Fibroblast of villous mesenchyme (primary cell): ENCODE measurements around the gene ADCY5. TPM values are rescaled to one million over a fixed set of nuclear protein-coding genes. Genes with fewer than 3 reads are reported as not detected.

Experiments used
- DNase-seq: peaks from one replicate; pipeline ENCODE4 v3.0.0-alpha.2; 2010; ENCODE audit warnings: low read depth
- H3K4me3 ChIP-seq: 2 replicates; pipeline ENCODE4 v1.5.1; 2011; ENCODE audit warnings: low read depth, mild to moderate bottlenecking, low read length
- total RNA-seq: library from RNA; depleted of rRNA; stranded (reverse); fragments of >200 nt; gene quantifications from 2 replicates; pipeline ENCODE4 v1.2.3, GENCODE V29; 2012
- TF ChIP-seq, protein P1 (sequence below): IDR thresholded peaks from 2 replicates; pipeline ENCODE4 v1.5.1; 2012; ENCODE audit warnings: low read depth, mild to moderate bottlenecking, low read length; ENCODE audit not compliant: insufficient read depth

ADCY5 gene
- total RNA-seq, 1 donor, result 0.43 TPM

DNA sequence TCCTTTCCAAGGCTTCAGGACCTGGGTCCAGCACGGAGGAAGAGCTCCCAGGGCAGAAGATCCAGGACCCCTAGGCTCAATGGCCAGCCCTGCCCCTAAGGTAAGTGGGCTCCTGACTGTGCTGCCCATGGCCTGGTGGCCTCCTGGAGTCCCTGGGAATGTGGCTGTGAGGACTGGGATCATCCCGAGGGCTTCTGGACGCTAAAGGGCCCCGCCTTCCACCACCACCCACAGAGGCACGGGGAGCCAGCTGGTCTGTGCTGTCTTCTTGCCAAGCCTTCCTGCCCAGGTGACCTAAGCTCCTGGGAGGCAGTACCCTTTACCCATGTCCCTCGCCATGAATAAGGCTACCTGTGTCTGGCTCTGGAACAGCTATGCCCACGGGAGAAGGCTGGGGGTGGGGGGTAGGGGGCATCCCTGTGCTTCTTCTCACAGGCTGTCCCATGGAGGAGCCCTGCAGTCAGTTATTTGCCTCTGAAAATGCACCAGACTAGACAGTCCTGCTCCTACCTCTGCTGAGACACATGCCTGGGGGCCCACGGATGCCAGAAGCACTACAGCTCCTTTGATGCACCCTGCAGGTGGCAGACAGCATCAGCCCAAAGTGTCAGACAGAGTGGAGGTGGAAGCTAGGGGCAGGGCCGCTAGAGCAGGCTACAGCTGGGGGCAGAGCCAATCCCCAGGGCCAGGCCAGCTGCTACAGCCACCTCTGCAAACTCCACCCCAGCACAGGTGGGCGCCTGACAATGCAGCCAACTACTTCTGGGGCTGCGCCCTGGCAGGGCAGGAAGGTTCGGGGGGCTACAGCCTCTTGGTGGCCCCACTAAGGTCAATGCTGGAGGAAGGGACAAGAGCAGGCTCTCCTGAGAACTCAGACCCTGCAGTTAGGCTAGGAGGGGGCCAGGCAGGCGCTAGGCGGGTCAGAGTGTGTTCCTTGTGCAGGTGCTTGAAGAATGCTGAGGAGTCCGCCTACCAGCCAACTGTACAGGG is 156.3 kb downstream of the ADCY5 start:
- TF ChIP-seq, protein P1, sequence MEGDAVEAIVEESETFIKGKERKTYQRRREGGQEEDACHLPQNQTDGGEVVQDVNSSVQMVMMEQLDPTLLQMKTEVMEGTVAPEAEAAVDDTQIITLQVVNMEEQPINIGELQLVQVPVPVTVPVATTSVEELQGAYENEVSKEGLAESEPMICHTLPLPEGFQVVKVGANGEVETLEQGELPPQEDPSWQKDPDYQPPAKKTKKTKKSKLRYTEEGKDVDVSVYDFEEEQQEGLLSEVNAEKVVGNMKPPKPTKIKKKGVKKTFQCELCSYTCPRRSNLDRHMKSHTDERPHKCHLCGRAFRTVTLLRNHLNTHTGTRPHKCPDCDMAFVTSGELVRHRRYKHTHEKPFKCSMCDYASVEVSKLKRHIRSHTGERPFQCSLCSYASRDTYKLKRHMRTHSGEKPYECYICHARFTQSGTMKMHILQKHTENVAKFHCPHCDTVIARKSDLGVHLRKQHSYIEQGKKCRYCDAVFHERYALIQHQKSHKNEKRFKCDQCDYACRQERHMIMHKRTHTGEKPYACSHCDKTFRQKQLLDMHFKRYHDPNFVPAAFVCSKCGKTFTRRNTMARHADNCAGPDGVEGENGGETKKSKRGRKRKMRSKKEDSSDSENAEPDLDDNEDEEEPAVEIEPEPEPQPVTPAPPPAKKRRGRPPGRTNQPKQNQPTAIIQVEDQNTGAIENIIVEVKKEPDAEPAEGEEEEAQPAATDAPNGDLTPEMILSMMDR, result no peak
- H3K4me3 ChIP-seq, result no peak overlapping the region
- DNase-seq, result no peak

DNA sequence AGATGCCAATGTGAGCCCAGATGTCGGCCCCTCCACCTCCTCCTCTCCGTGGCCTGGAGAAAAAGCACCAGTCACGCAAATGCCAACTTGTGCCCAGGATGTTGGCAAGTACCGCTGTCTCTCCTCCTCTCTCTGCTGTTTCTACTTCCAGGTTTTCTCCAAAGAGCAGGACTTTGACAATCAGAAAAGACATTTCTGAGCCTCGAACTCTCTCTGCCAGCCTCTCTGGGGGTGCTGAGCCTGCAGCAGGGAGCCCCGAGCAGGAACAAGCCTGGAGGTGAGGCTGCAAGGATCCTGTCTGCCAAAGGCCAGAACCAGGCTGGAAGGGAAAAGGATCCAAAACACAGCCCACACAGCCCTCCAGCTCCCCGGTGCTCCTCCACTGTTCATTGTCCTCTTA is 157.5 kb downstream of the ADCY5 start:
- H3K4me3 ChIP-seq, result no peak overlapping the region
- no peak for DNase-seq
- TF ChIP-seq, protein P1, result no peak

DNA sequence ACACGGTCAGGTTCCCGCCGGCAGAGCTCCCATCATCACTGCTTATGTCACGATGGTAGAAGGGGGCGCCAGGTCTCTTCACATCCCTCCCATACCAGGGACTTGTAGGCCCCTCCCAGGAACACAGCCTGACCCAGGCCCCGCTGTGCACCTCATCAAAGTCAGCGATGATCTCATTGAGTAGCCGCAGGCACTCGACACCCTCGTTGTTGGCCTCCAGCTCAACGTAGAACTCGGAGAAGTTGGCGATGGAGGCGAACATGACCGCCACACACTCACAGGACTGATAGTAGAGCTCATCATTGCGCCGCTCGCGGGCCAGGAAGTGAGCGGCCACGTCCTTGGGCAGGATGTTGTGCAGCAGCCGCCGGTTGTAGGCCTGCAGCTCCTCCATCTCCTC is 157.9 kb downstream of the ADCY5 start:
- no peak for DNase-seq
- no peak overlapping the region for H3K4me3 ChIP-seq
- TF ChIP-seq, protein P1, result no peak

DNA sequence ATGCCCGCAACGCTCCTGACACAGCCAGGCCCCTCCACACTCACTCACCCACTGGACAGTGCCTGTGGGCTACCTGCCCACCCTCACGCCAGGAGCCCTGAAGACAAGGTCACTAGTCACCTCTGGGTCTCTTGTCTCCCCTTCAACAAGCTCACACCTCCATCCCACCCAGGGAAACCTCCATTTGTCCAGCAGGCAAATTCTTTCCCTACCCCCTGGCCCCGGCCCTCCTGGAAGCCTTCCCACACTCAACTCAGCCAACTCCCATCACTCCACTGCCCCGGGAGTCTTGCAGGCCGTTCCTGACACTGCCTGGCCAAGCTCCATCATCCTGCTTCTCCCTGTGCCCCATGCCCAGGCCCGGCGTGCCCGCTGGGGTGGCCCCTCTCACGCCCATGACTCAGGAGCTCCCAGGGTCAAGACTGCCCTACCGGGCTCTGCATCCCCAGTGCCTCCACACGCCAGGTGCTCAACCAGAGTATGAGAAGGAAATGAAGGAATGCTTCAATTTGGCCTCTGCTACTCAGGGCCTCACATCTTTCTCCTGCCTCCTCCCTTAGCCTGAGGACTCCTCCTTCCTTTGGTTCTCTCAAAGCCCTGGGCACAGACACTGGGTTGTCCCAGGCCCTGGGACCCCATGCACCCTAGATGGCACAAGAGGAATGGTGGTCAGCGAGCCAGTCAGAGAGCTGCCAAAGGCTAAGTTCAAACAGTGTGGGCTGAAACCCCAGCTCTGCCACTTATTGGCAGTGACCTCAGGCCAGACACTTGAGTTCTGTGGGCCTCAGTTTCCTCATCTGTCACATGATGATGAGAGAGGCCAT is 158.6 kb downstream of the ADCY5 start:
- TF ChIP-seq, protein P1, result no peak
- DNase-seq, result no peak
- H3K4me3 ChIP-seq, result no peak overlapping the region

DNA sequence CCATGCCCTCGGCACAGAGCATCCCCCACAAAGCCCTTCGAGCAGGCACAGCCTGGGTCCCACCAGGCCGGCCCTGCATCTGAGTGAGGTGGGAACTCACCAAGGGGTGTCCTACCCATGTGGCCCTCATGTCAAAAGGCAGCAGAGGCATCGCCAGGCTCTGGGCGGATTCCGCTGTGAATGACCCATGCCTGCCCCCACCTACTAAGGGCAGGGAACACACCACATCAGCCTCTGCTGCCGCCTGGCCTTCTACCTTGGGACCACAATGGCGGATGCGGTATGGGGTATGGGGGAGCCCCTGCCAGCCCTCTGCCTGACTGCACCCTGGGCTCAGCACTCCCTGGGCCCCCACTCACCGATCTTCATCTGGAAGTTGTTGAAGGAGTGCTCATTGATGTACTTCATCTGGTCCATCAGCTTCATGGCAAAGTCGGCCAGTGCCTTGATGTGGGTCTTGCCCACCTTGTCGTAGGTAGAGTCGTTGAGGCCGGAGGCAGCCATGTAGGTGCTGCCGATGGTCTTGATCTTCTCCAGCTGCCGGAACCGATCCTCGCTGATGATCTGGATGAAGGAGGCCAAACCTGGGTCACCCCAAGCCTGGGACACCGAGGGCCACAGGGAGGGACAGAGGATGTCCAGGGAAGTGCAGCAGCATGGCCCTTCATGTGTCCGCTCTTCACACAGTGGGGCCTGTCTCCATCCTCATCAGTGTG is 159.3 kb downstream of the ADCY5 start:
- TF ChIP-seq, protein P1, result no peak
- DNase-seq, result no peak
- no peak overlapping the region for H3K4me3 ChIP-seq

DNA sequence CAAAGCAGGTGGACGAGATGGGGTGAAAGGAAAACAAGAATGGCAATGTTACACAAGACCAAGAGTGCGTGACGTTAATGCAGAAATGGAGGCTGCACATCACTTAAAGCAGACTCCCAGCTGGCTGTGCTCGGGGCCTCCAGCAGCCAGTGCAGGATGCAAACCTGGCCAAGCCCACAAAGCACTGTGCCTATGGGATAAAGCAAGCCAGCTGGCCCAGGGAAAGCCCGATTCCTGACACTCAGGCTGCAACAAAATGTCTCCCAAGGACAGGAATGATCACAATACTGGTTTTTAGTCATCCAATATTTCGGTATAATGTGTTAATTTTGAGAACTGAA is 161.0 kb downstream of the ADCY5 start:
- DNase-seq, result no peak
- no peak overlapping the region for H3K4me3 ChIP-seq
- TF ChIP-seq, protein P1, result no peak
